Measurements from ENCODE around the gene GFOD1.

GFOD1 gene

DNA sequence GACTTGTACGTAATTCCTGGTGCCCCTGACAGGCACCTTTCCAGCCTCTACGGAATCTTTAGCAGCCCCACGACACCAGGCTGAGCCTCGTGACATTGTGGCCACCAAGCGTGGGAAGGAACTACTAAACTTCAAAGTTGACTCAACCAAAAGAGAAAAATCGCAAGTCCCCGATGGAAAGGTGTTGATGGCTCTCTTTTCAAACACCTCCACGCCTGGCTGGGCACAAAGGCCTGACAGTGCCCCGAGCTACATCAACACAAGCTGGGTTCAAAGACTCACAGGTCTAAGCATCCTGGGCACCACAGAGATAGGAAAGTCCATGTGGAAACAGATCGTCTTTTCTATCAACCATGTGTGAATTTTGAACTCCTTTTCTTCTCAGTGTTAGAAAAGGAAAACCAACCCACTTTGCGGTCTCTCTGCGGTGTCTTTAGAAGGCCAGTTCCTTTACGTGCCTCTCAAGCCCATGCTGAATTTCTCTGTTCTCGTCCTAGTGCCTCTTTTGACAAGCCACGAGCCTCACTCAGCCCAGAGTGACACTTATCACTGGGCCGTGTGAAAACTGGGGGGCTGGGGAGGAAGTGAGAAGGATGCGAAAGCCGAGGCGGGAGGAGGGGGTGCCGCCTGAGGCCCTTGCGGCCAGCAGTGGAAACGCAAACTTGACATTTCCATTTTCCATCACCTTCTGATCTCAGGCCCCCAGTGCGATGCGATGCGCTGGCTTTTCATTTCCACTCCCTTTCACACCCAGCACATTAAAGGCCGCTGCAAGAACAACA, 59.4 kb downstream of the GFOD1 start:
- DNase-seq (ENCODE audit: low read depth in 2 of 3, low spot score in 1 of 3) = peak; percentile 62 to 78 (median 68)

DNA sequence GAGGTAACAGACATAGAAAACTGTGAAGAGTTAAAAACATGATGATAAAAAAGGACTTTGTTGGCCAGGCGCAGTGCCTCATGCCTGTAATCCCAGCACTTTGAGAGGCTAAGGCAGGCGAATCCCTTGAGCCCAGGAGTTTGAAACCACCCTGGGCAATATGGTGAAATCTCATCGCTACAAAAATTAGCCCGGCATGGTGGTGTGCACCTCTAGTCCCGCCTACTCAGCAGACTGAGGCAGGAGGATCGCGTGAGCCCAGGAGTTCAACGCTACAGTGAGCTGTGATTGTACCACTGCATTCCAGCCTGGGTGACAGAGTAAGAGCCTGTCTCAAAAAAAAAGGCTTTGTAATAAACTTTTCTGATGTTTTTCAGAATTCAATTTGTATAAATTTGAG, 60.1 kb downstream of the GFOD1 start:
- no peak for DNase-seq (ENCODE audit: low read depth in 2 of 3, low spot score in 1 of 3)

DNA sequence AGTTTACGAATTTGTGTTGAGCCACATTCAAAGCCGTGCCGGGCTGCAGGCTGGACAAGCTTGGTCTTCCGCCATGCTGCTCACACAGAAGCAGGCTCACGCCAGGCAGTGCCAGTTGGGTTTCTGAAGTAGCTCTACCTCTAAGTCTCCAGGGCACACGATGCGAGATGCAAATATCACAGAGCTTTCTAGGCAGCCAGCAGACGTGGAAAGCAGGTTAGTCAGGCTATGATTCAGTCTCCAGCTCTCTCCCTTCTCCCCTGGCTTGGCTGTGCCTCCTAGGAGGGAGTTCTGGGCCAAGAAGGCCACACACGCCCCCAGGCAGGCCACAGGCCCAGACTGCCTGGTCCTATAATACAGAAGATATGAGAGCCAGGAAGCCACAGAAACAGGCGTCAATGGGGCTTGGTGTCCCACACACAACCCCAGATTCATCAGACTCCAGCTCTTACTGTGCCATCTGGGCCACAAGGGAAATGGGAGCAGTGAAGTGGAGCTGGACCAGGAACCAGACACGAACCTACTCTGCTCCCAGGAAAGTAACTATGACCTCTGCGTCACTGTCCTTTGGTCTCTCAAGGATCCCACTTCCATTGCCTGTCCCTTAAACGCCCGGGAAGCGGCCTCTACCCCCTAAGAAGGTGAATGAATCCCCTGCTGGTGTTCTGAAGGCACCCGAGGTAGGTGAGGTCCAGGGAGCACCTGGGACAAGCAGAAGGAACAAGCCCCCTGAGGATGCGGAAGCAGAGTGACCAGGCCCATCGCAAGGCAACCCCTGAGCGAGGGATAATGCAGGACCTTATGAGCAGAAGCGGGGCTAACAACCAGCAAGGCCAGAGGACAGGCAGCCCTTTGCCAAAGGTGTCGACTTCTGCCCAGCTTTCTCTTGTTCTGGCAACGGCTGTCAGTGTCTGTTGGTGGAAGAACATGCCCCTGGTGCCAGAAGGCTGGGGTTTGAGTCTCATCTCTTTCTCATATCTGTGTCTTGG, 61.2 kb downstream of the GFOD1 start:
- peak in 1 of 3 donors; percentile 43 for DNase-seq (ENCODE audit: low read depth in 2 of 3, low spot score in 1 of 3)

DNA sequence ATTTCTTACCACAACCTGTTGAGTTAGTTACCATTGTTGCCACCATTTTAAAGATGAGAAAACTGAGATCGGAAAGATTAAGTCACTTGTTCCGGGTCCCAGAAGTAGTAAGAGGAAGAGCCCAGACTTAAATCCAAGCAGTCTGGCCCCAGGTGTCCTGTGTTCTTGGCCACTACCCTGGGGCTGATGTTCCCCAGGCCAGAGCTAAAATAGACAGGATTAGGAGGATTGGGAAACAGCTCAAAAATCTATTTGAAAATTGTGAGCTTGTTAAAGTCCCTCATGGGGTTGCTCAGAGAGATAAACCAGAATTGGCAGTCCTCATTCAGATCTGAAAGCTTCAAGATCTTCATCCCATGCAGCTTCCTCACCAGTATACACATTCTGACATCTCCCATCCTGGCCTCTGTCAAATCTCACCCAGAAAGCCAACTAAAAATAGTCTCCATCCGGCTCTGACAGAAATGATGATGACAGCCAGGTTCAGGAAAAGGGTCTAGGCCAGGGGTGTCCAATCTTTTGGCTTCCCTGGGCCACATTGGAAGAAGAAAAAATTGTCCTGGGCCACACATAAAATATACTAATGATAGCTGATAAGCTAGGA, 62.0 kb downstream of the GFOD1 start:
- DNase-seq (ENCODE audit: low read depth in 2 of 3, low spot score in 1 of 3) = no peak

DNA sequence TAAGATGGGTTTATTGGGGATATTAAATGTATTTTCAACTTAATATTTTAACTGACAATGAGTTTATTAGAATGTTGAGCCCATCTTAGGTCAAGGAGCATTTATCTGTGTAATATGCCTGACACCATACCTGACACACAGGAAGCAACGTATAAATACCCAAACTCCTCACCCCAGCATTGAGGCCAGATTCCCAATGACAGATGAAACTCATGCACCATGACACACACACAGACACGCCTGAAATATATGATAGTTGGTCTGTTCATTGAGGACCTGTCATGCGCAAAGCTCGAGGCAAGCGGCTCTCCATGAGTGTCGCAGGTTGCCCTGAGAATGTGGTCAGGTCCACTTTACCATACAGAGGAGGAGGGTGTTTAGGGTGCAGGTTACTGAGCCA, 64.1 kb downstream of the GFOD1 start:
- no peak for DNase-seq (ENCODE audit: low read depth in 2 of 3, low spot score in 1 of 3)

DNA sequence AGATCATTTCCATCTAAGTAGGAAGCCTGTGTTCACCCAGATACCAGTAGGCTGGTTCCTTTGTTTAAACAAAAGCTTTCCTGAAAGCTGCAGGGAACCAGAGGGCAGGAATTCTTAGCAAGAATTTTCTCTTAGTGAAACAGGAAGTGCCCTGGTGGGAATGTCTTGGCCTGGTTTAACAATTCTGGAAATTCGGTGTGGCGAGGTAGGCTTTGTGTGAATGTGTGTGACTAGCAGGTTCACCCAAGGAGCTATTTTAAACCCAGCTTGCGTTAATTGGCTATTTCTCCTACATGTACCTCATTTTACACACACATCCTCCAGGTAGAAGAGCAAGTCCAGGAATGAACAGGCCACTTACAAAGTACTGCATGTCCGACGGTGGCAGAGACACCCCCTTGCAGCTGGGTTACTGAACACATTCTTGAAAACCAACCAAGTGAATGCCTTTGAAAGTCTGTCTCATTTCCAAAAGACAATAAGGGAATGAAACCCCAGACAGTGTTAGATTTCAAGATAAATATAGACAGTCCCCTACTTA, 64.6 kb downstream of the GFOD1 start:
- no peak for DNase-seq (ENCODE audit: low read depth in 2 of 3, low spot score in 1 of 3)

DNA sequence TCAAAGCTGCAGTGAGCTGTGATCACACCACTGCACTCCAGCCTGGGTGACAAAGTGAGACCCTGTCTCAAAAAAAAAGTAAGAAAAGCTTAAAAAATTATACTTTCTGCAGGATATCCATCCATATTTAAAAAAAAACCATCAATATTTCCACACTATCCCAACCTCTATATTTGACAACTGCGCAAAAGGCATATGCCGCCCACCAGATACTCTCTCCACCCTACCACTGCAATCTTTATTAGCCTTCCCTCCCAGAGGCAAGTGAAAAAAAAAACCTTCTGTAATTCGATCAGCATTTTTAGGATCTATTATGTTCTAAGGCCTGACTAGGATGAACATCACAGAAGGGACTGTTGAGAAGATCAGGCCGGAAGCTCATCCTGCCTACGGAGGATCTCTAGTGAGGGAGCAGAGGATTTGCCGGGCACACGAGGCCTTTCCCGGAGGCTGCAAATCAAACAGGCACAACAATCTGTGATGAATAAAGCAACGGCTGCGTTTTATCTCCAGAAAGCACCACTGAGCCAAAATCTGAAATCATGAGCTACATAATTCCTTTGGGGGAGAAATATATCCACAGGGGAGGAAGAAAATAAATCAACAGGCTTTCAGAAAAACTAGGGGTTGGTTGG, 65.9 kb downstream of the GFOD1 start:
- no peak for DNase-seq (ENCODE audit: low read depth in 2 of 3, low spot score in 1 of 3)

DNA sequence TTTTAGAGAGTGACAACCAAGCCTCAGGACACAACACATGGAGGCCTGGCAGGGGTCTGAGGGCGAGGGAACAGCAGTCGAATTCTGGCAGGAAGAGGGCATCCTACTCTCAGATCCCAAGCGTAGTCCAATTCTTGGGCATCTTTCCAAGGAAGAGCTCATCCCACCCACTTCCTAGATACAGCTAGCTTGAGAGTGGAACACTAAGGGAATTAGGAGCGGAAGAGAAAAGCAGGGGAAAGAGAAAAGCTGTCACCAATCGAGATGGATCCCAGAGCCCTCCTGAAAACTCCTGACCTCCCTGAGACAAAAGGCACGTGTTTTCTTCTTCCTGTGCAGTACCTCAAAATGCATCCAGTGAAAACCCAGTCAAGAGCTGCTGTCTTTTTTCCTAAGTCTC, 67.1 kb downstream of the GFOD1 start:
- DNase-seq (ENCODE audit: low read depth in 2 of 3, low spot score in 1 of 3) = no peak

DNA sequence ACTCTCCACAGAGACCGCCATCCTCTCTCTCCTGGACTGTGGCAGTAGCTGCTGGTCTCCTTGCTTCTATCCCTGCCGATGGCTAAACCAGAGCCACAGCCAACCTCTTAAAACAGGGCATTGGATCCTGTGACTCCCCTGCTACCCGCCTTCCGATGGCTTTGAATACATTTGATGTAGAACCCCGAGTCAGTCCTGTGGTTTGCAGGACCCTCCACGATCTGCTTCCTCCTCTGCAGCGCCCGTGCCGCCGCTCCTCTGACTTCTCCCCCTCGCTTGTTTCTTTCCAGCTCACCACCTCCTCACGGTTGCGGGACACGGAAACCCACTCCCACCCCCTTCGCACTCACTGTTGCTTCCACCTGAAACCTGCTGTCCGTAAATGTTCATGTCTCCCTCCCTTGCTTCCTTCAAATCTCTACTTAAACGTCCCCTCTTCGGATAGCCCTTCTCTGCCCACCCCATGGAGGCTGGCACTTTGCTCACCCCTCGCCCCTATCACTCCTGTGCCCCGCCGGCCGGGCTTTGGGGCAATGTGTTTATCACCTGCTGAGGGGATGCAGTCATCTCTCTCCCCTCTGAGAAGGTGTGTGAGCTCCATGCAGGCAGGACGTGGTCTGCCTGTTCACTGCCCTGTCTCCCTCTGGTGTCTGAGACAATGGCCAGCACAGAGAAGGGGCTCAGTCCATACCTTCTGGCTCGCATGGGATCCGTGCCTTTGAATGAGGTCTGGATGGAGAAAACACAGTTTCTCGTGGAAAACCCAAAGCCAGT, 67.8 kb downstream of the GFOD1 start:
- DNase-seq (ENCODE audit: low read depth in 2 of 3, low spot score in 1 of 3) = no peak

DNA sequence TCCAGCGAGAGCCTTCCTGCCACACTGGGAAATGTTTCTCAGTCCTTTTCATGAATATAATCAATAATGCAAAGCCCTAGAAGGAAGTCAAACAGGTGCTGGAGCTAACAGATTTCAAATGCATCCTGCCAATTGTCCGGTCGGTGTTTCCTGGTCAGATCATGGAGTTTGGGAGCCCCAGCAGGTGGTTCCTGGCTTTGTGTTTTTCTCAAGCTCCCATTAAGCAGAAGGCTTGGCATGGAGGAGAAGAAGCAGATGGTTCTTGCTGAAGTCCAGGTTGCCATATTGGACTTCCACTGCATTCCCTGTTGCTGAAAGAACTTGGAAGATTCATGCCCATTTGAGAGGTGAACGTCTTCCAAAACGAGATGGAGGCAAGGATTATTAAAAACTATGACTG, 68.6 kb downstream of the GFOD1 start:
- DNase-seq (ENCODE audit: low read depth in 2 of 3, low spot score in 1 of 3) = no peak

DNA sequence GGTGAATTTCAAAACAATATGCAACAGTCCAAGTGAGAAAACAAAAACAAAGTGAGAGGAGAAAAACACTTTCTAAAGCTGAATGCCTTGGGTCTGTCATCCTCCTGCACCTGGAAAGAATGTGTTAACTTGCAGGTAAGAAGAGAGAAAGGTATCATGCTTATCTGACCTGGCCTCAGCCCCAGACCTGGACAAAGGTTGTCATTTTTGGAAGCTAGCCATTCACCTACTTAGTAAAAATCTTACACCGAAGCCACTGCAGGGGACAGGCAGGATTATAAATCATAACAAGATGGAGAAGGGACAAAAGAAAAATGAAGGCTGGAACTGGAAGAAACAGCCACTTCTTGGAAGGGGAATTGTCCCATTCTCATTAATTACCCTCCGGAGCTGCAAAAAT, 69.4 kb downstream of the GFOD1 start:
- no peak for DNase-seq (ENCODE audit: low read depth in 2 of 3, low spot score in 1 of 3)

DNA sequence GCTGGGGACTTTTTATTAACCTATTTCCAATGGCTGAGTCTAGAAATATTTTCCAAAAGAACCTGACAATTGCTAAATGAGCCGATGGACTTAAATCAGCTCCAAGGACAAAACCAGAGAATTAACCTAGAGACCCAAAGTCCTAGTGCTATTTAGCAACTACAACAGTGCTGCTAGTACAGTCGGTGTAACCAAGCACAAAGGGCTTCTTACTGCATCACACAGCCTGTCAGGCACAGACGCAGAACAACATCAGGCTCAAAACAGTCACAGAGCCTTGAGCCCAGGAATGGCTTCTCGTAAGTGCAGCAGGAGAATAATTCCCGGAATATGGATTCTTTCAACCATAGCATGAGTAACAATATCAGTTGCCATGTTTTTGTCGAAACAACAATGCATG, 70.0 kb downstream of the GFOD1 start:
- DNase-seq (ENCODE audit: low read depth in 2 of 3, low spot score in 1 of 3) = no peak

DNA sequence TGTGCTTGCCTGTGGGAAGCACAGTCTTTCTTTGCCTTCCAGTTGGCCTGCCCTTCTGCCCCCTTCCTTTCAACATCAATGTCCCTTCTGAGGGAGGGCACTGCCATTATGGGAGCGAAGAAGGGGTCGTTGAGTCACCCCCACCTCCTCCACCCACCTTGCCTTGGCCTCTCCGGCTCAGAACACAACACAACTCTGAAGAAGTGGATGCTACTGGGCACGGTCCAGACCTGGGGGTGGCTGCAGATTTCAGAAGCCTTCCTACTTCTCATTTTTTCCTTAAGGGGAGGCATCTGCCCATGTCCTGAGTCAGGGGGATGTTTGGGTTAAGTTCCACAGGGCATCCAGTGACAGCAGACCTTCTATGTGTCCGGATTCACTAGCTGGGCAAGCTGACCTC, 72.1 kb downstream of the GFOD1 start:
- DNase-seq (ENCODE audit: low read depth in 2 of 3, low spot score in 1 of 3) = no peak

DNA sequence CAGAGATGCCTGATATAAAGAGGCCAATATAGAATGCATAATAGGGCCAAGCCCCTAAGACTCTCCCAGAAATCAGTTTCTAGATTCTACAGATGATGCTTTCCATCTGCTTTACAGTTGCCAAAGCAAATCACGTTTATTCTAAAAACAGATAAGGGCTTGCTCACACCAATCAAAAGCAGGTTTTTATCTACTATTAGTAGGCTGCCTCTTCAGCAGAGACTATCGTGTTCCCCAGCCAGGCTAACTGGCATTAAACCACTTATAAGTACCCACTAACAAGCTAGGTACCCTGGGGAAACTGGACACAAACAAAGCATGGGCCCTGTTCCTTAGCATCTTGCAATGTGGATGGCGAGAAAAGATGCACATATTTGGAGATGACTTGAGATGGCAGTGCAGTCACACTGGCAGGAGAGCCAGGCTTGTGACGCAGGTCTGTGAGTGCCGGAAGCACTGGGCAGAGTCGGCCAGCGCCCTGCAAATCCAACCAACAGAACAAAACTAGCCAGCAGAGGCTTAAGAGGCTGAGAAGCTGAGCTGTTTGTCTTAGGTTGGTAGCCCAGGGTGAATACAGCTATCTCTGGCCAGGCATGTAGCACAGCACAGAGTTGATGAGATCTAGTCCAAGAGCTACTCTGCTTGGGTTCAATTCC, 73.4 kb downstream of the GFOD1 start:
- DNase-seq (ENCODE audit: low read depth in 2 of 3, low spot score in 1 of 3) = no peak

DNA sequence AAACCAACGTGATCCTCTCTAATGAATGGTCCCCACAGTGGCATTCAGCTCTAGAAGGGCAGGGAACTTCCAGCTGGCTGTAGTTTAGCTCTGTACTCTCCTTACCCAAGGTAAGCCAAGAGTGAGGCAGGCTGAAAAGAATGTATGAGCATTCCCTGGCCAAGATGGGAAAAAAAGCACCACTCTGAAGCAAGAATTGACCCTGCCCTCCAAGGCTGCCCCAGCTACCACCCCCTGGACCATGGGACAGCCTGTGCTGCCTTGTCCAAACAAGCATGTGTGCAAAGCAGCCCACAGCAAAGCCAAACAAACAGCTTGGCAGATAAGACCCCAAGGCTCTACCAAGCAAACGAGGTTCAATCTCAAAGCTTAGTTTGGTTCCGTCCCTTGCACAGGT, 73.9 kb downstream of the GFOD1 start:
- DNase-seq (ENCODE audit: low read depth in 2 of 3, low spot score in 1 of 3) = no peak

DNA sequence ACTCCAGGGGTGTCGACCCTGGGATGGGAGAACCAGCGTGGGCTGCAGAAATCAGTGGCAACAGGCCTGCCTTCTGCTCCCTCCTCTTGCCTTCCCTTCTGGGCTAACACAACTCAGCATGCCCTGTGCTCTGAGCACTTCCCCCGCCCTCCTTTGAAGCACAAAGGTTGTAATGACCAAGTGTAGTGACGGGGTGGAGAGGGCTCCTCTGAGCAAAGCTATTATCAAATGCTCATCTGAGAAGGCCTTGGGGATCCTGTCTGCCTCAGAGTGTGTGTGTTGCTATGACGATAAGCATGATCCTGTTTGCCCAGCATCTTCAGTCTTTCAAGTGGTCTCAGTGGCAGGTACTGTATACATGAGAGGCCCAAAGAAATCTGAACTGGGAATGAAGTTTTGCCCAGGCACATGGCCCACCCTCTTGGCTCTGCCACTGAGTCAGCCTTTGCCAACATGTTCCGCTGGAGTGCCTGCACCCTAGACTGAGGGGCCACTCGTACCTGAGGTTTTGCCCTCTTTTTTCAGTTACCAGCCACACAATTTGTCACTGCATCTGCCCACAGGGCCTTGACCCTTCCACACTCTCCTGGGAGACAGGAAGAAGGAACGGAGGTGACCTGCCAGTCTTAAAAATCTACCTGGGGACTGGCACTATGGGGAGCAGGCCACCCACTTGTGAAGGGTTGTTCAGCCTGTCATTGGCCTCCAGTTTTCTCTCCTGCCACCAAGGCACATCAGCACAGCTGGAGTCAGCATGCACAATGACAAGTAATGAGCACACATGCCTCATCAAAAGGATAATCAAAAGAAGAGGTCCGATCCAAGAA, 74.5 kb downstream of the GFOD1 start:
- DNase-seq (ENCODE audit: low read depth in 2 of 3, low spot score in 1 of 3) = no peak

DNA sequence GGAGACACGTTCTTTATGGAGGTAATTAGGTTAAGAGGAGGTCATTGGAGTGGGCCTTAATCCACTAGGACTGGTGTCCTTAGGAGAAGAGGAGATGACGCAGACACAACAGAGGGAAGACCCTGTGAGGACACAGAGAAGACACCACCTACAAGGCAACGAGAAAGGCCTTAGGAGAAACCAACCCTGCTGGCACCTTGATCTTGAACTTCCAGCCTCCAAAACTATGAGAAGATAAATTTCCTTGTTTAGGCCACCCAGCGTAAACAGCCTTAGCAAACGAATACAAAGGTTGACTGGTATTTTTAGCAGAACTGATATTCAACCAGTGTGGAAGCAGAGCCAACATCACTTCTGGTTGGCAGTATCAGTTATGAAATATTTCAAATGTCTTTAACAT, 75.2 kb downstream of the GFOD1 start:
- DNase-seq (ENCODE audit: low read depth in 2 of 3, low spot score in 1 of 3) = no peak

DNA sequence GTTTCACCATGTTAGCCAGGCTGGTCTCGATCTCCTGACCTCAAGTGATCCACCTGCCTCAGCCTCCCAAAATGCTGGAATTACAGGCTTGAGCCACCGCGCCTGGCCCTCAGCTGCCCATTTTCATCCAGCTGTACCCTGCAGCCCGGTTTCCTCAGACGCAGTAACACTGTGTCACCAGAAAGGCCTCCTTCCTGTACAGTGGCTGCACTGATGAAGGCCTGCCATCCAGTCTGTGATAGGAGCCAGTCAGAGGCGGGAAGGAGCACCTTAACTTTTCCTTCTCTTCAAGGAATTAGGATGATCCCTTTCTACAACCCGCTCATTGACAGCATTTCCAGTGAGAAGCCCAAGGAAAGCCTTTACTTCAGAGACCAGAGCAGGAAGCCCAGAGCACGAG, 75.9 kb downstream of the GFOD1 start:
- no peak for DNase-seq (ENCODE audit: low read depth in 2 of 3, low spot score in 1 of 3)

DNA sequence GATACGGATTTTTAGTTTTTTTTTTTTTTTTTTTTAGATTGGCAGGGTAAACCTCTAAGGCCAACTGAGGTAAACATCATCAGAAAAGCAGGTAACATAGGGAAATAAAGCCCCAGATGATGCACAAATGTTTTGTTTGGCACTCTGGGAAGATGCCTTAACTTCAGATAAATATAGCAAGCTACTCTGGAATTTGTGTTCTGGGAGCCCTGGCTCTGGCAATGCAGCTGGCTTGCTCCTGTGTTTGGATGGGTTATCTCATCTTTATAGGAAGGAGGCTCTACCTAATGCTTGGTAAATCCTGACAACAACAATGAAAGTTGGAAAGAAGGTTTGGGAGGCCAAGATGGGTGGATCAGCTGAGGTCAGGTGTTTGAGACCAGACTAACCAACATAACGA, 77.4 kb downstream of the GFOD1 start:
- no peak for DNase-seq (ENCODE audit: low read depth in 2 of 3, low spot score in 1 of 3)

Measured in stimulated activated CD4-positive, alpha-beta T cell treated with anti-CD3 and anti-CD28 coated beads, Interleukin-12 subunit alpha, Interleukin-12 subunit beta, amount 100 ng/mL, for 48 hours (primary cell).